Loucy (cell line): Measurements from ENCODE around the gene SAPCD2.

Experiments
- H2AFZ ChIP-seq: fragments of 200-600 bp; sonication (generic); 2 replicates; pipeline ENCODE4 v1.6.0; 2016; ENCODE audit warnings: antibody characterized with exemption, mild to moderate bottlenecking, low read length, moderate library complexity
- H3F3A ChIP-seq: fragments of 200-600 bp; 2 replicates; pipeline ENCODE4 v1.6.0; 2016; ENCODE audit warnings: antibody characterized with exemption, low read depth, mild to moderate bottlenecking
- H3K27me3 ChIP-seq: fragments of 200-600 bp; sonication (generic); 2 replicates; pipeline ENCODE4 v1.6.1; 2014; ENCODE audit warnings: low read length, mild to moderate bottlenecking; ENCODE audit not compliant: insufficient read depth, poor library complexity, severe bottlenecking
- H3K36me3 ChIP-seq: fragments of 200-600 bp; sonication (generic); 2 replicates; pipeline ENCODE4 v1.6.1; 2016; ENCODE audit warnings: low read length; ENCODE audit not compliant: insufficient read depth
- H3K4me1 ChIP-seq: fragments of 200-600 bp; sonication (generic); 2 replicates; pipeline ENCODE4 v1.5.1; 2014; ENCODE audit warnings: low read length, mild to moderate bottlenecking; ENCODE audit not compliant: insufficient read depth, poor library complexity, severe bottlenecking
- H3K4me2 ChIP-seq: fragments of 200-600 bp; sonication (generic); 2 replicates; pipeline ENCODE4 v1.6.0; 2014; ENCODE audit warnings: antibody characterized with exemption, low read length, low read depth, mild to moderate bottlenecking; ENCODE audit not compliant: poor library complexity, severe bottlenecking
- H3K4me3 ChIP-seq: fragments of 200-600 bp; sonication (generic); 2 replicates; pipeline ENCODE4 v1.5.1; 2014; ENCODE audit warnings: low read length, mild to moderate bottlenecking, mixed read lengths; ENCODE audit not compliant: poor library complexity, severe bottlenecking
- H3K79me2 ChIP-seq: fragments of 200-600 bp; sonication (generic); 2 replicates; pipeline ENCODE4 v1.6.1; 2014; ENCODE audit warnings: low read length; ENCODE audit not compliant: insufficient read depth
- H3K9ac ChIP-seq: fragments of 200-600 bp; sonication (generic); 2 replicates; pipeline ENCODE4 v1.6.0; 2014; ENCODE audit warnings: mild to moderate bottlenecking, low read depth, low read length, moderate library complexity; ENCODE audit not compliant: poor library complexity, severe bottlenecking
- H3K9me2 ChIP-seq: fragments of 200-600 bp; sonication (generic); replicated peaks from 2 replicates; pipeline ENCODE4 v1.6.1; 2016; ENCODE audit warnings: low read depth, low read length, mixed read lengths
- H3K9me3 ChIP-seq: fragments of 200-600 bp; sonication (generic); 2 replicates; pipeline ENCODE4 v1.6.1; 2014; ENCODE audit warnings: mild to moderate bottlenecking, antibody characterized with exemption, low read length, low read depth; ENCODE audit not compliant: insufficient read depth
- H4K20me1 ChIP-seq: fragments of 200-600 bp; sonication (generic); 2 replicates; pipeline ENCODE4 v1.6.0; 2014; ENCODE audit warnings: antibody characterized with exemption, low read length, mild to moderate bottlenecking; ENCODE audit not compliant: insufficient read depth, poor library complexity, severe bottlenecking
- CTCF ChIP-seq: fragments of 200-600 bp; sonication (generic); conservative IDR thresholded peaks from 2 replicates; pipeline ENCODE4 v1.5.1; 2014; ENCODE audit warnings: mild to moderate bottlenecking, antibody characterized with exemption, low read length
- EZH2phosphoT487 ChIP-seq: fragments of 200-600 bp; IDR thresholded peaks from 2 replicates; pipeline ENCODE4 v1.6.1; 2018; ENCODE audit warnings: antibody characterized with exemption, mild to moderate bottlenecking, moderate library complexity, borderline replicate concordance

SAPCD2 gene

GRCh38 chr9:137015976-137016375, 54.4 kb downstream of the SAPCD2 start:
- no peaks in the 10 kb centered on the region for H3F3A ChIP-seq
- H3K79me2 ChIP-seq = no peaks in the 10 kb centered on the region
- no peak overlapping the region for H3K4me2 ChIP-seq
- TF ChIP-seq CTCF = no peak
- TF ChIP-seq EZH2phosphoT487 = no peak
- no peak overlapping the region for H2AFZ ChIP-seq
- no peaks in the 10 kb centered on the region; the same call in 1 of the 2 replicates for H3K36me3 ChIP-seq
- no peaks in the 10 kb centered on the region for H3K9me2 ChIP-seq
- H4K20me1 ChIP-seq = no peaks in the 10 kb centered on the region
- no peaks in the 10 kb centered on the region for H3K9me3 ChIP-seq
- H3K27me3 ChIP-seq = no peaks in the 10 kb centered on the region
- no peak overlapping the region for H3K9ac ChIP-seq
- H3K4me3 ChIP-seq = no peak overlapping the region
- H3K4me1 ChIP-seq = no peaks in the 10 kb centered on the region

GRCh38 chr9:137015540-137015930, 54.8 kb downstream of the SAPCD2 start:
- H4K20me1 ChIP-seq = no peaks in the 10 kb centered on the region
- H3K9me2 ChIP-seq = no peaks in the 10 kb centered on the region
- no peak overlapping the region for H3K4me3 ChIP-seq
- H3K4me1 ChIP-seq = no peaks in the 10 kb centered on the region
- no peak overlapping the region for H2AFZ ChIP-seq
- TF ChIP-seq EZH2phosphoT487 = no peak
- no peak for TF ChIP-seq CTCF
- no peak overlapping the region for H3K4me2 ChIP-seq
- no peak overlapping the region for H3K9ac ChIP-seq
- H3K27me3 ChIP-seq = no peaks in the 10 kb centered on the region
- H3F3A ChIP-seq = no peaks in the 10 kb centered on the region
- H3K79me2 ChIP-seq = no peaks in the 10 kb centered on the region
- no peaks in the 10 kb centered on the region; the same call in 1 of the 2 replicates for H3K36me3 ChIP-seq
- no peaks in the 10 kb centered on the region for H3K9me3 ChIP-seq

DNA sequence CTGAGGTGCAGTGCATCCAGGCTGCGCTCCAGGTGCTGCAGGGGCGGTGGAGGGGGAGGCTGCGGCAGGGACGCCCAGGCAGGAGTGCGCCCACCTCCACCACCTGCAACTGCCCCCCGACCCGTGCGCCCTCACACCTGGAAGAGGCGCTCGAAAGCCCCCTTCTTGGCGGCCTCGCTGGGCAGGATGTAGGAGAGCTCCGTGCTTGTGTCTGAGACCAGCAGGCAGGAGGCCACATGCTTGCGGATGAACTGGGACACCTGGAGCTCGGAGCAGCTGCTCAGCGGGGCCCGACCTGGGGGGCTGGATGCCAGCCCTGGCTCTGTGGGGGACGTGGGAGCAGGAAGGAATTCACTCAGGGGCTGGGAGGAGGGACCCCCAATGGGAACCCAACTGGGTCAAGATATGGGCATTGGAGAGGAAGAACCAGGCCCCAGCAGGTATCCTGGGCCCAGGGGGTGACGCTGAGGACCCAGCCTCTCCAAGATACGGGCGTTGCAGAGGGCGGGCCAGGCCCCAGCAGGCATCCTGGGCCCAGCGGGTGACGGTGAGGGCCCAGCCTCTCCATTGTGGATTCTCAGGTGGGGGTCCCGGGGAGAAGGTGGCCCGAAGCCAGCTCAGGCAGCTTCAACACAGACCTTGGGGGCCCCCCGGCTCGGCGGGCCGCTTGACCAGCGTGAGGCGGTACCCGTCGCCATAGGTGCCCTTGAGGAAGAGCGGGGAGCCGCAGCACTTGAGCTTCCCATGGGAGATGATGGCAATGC, 55.4 kb downstream of the SAPCD2 start:
- Histone ChIP-seq H4K20me1 (no peaks in the 10 kb centered on the region), H3K27me3 (no peaks in the 10 kb centered on the region), H3K4me2 (no peak overlapping the region), H3K9me3 (no peaks in the 10 kb centered on the region), H3K9me2 (no peaks in the 10 kb centered on the region), H3K4me1 (no peaks in the 10 kb centered on the region), H3K9ac (no peak overlapping the region), H3K4me3 (no peak overlapping the region), H2AFZ (no peak overlapping the region), H3F3A (no peaks in the 10 kb centered on the region), H3K79me2 (no peaks in the 10 kb centered on the region), H3K36me3 (no peaks in the 10 kb centered on the region; the same call in 1 of the 2 replicates)
- TF ChIP-seq EZH2phosphoT487 (no peak), CTCF (no peak)
